A673 (cell line): ENCODE data around the gene FBXL7.

ENCODE experiments used
- CTCF ChIP-seq: fragments of 300-800, 200-600 bp; sonication (generic); conservative IDR thresholded peaks from 2 replicates; pipeline ENCODE4 v1.5.1; 2017; ENCODE audit warnings: low read depth, mild to moderate bottlenecking, antibody characterized with exemption, low read length, moderate library complexity, mixed read lengths
- EZH2 ChIP-seq: fragments of 200-600 bp; sonication (generic); IDR thresholded peaks from 2 replicates; pipeline ENCODE4 v1.6.1; 2017; ENCODE audit warnings: borderline replicate concordance, low read depth, mild to moderate bottlenecking, mixed read lengths, antibody characterized with exemption, low read length; ENCODE audit not compliant: poor library complexity, severe bottlenecking

GRCh38 chr5:15682566-15682965 lies 182.6 kb downstream of the FBXL7 start:
- TF ChIP-seq EZH2 (no peak), CTCF (no peak)
